Endothelial cell of umbilical vein (primary cell): ENCODE results near the gene CD47. TPM values are rescaled to one million over a fixed set of nuclear protein-coding genes. Genes with fewer than 3 reads are reported as not detected.

Experiments
- BruUV-seq: library from RNA; stranded (reverse); fragments of 400-500 nt; replicated peaks from 2 replicates; lab custom pipeline; 2021; lab: Mats Ljungman, UMichigan
- CTCF ChIA-PET: fragments of 300-600, 350-600 bp; sonication (Branson Sonifier 250); formaldehyde crosslinking; loops from one replicate; lab custom pipeline; 2021; ENCODE audit warnings: antibody characterized with exemption, inconsistent platforms; lab: Charles Lee
- POLR2A ChIA-PET: fragments of 300-600, 350-600 bp; sonication (Branson Sonifier 250); formaldehyde crosslinking; loops from one replicate; lab custom pipeline; 2021; ENCODE audit warnings: antibody characterized with exemption, inconsistent platforms; lab: Charles Lee
- DNase-seq: peaks from one replicate; pipeline ENCODE4 v3.0.0-alpha.2; 2011; ENCODE audit warnings: low read depth, low spot score
- FAIRE-seq: peaks from 2 replicates; lab custom pipeline; 2011; peaks lifted over from hg19 to GRCh38; lab: Jason Lieb, UNC
- H2AFZ ChIP-seq: 2 replicates; pipeline ENCODE4 v1.6.0; 2012; ENCODE audit warnings: low read depth, low read length, control low read depth, inconsistent platforms
- H3K27ac ChIP-seq: 2 replicates; pipeline ENCODE4 v1.5.1; 2011; ENCODE audit warnings: low read depth, mild to moderate bottlenecking, control low read depth, low read length, moderate library complexity; ENCODE audit not compliant: insufficient read depth
- H3K27me3 ChIP-seq, 2 experiments: 2 replicates each; pipeline versions ENCODE4 v1.6.0 to v1.6.1; 2011; ENCODE audit warnings: low read length in 2 of 2, mixed read lengths in 1 of 2; ENCODE audit not compliant: control insufficient read depth in 2 of 2, insufficient read depth in 2 of 2
- H3K36me3 ChIP-seq, 2 experiments: 2 replicates in 1 of 2; 3 replicates in 1 of 2; pipeline ENCODE4 v1.5.1; 2011; ENCODE audit warnings: low read length in 2 of 2, mild to moderate bottlenecking in 1 of 2, moderate library complexity in 1 of 2; ENCODE audit not compliant: control insufficient read depth in 2 of 2, insufficient read depth in 2 of 2; ENCODE audit errors: extremely low read depth in 1 of 2
- H3K4me1 ChIP-seq: 3 replicates; pipeline ENCODE4 v1.5.1; 2011; ENCODE audit warnings: mild to moderate bottlenecking, low read length; ENCODE audit not compliant: control insufficient read depth, insufficient read depth; ENCODE audit errors: extremely low read depth
- H3K4me2 ChIP-seq: 2 replicates; pipeline ENCODE4 v1.6.1; 2011; ENCODE audit warnings: low read length, control low read depth, mixed read lengths; ENCODE audit not compliant: insufficient read depth
- H3K4me3 ChIP-seq, 3 experiments: fragments of 200-600 bp in 1 of 3; sonication (generic), shearing (Covaris generic) in 1 of 3; replicated peaks in 1 of 3; 2 replicates each; pipeline ENCODE4 v1.5.1; 2011 to 2016; ENCODE audit warnings: control low read depth in 3 of 3, low read length in 3 of 3, mild to moderate bottlenecking in 2 of 3, inconsistent platforms in 1 of 3, low read depth in 1 of 3, moderate library complexity in 1 of 3; ENCODE audit not compliant: insufficient read depth in 1 of 3
- H3K79me2 ChIP-seq: 2 replicates; pipeline ENCODE4 v1.6.0; 2012; ENCODE audit warnings: low read length, inconsistent platforms; ENCODE audit not compliant: control insufficient read depth, insufficient read depth
- H3K9ac ChIP-seq: replicated peaks from 2 replicates; pipeline ENCODE3; 2011; ENCODE audit warnings: low read length, control low read depth; ENCODE audit not compliant: insufficient read depth; ENCODE audit errors: extremely low read depth
- H3K9me1 ChIP-seq: replicated peaks from 3 replicates; pipeline ENCODE4 v1.6.0; 2011; ENCODE audit warnings: mild to moderate bottlenecking, low read length; ENCODE audit not compliant: control insufficient read depth, insufficient read depth; ENCODE audit errors: extremely low read depth
- H3K9me3 ChIP-seq: replicated peaks from 2 replicates; pipeline ENCODE4 v1.5.1; 2012; ENCODE audit warnings: low read length, inconsistent platforms; ENCODE audit not compliant: control insufficient read depth, insufficient read depth
- H4K20me1 ChIP-seq: replicated peaks from 2 replicates; pipeline ENCODE3; 2011; ENCODE audit warnings: mild to moderate bottlenecking, low read length; ENCODE audit not compliant: control insufficient read depth, insufficient read depth; ENCODE audit errors: extremely low read depth
- EZH2 ChIP-seq: IDR thresholded peaks from 2 replicates; pipeline ENCODE4 v1.6.1; 2012; ENCODE audit warnings: borderline replicate concordance, low read depth, mild to moderate bottlenecking, moderate library complexity, low read length, inconsistent platforms; ENCODE audit not compliant: severe bottlenecking
- FOS ChIP-seq: IDR thresholded peaks from 2 replicates; pipeline ENCODE4 v1.6.1; 2011; ENCODE audit warnings: mild to moderate bottlenecking, low read length, moderate library complexity, borderline replicate concordance; ENCODE audit not compliant: insufficient read depth
- GATA2 ChIP-seq: IDR thresholded peaks from 2 replicates; pipeline ENCODE4 v1.7.0; 2011; ENCODE audit warnings: low read depth, mild to moderate bottlenecking, moderate library complexity, mixed read lengths, low read length; ENCODE audit not compliant: insufficient read length, insufficient read depth
- JUN ChIP-seq: IDR thresholded peaks from 2 replicates; pipeline ENCODE4 v1.6.1; 2011; ENCODE audit warnings: borderline replicate concordance, low read depth; ENCODE audit not compliant: insufficient read length, insufficient read depth
- MYC ChIP-seq: IDR thresholded peaks from one replicate; pipeline ENCODE4 v1.6.1; 2011; ENCODE audit warnings: mild to moderate bottlenecking, low read depth, low read length
- POLR2A ChIP-seq: IDR thresholded peaks from 2 replicates; pipeline ENCODE4 v1.6.1; 2012; ENCODE audit warnings: low read depth, mild to moderate bottlenecking, control low read depth, low read length
- POLR2AphosphoS5 ChIP-seq: IDR thresholded peaks from 2 replicates; pipeline ENCODE4 v1.6.1; 2012; ENCODE audit warnings: low read depth, mild to moderate bottlenecking, control low read depth, low read length, moderate library complexity; ENCODE audit not compliant: insufficient read depth
- dilution Hi-C: fragments of 300-500 bp; cut with MboI; formaldehyde crosslinking; loops from one replicate; pipeline ENCODE4 v1.15.0; 2019; ENCODE audit warnings: low sequenced_read_pairs; ENCODE audit not compliant: extremely low pct_ligation_motif_present
- intact Hi-C: fragments of 100-400 bp; cut with micrococcal nuclease; formaldehyde crosslinking; loops from one replicate; pipeline ENCODE4 v1.10.0; 2022
- polyA plus RNA-seq, 4 experiments: library from polyadenylated mRNA; depleted of rRNA in 3 of 4; stranded (reverse) in 3 of 4; unstranded in 1 of 4; fragments of >200 nt; gene quantifications; 2 replicates each; pipeline versions ENCODE4 v1.2.1 to v1.2.3, GENCODE V29; 2011 to 2012; ENCODE audit warnings: missing spikeins in 1 of 4
- total RNA-seq: library from RNA; stranded (reverse); gene quantifications from 2 replicates; pipeline ENCODE4 v1.2.3, GENCODE V29; 2021
- TF ChIP-seq, protein P1 (sequence below): IDR thresholded peaks from 2 replicates; pipeline ENCODE4 v1.6.1; 2011; ENCODE audit not compliant: insufficient read depth, insufficient read length
- TF ChIP-seq, protein P2 (sequence below), 2 donors: IDR thresholded peaks; 1 replicate in 1 of 2; 2 replicates in 1 of 2; pipeline ENCODE4 v1.5.1; 2011; ENCODE audit warnings: low read length in 2 of 2, mild to moderate bottlenecking in 2 of 2, moderate library complexity in 2 of 2, control low read depth in 1 of 2, inconsistent platforms in 1 of 2, low read depth in 1 of 2; ENCODE audit not compliant: insufficient read depth in 1 of 2; ENCODE audit errors: extremely low read depth in 1 of 2

Gene CD47
- total and polyA plus RNA-seq, 2 donors (not counting 3 experiments of a cell fraction or from before 2014, with no cell fraction given) = 29.3 to 32.2 TPM

DNA sequence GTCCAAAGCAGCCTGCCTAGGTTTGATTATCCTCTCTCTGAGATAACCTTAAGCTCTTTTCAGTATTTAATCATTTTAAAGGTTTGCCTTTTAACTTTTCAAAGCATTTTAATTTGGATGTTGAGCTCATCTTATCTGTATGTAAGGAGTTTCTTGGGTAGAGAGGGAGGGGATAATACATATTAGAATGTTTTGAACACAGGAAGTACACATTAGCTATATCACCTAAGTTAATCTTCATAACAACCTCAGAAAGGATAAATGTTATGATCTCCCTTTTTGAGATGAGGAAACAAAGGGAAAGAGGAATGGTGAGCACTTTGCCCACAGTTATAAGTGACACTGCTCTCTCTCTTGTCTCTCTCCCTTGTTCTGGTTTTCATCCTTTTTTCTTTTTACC, 2.2 kb upstream of the CD47 start:
- ChIA-PET CTCF (interaction anchor here (1.0 to 3.4 kb wide), 5 partner anchors 11 to 385 kb away, joined by 3 to 12 read pairs (median 10); no protein-coding TSS in a partner anchor), POLR2A (no interaction called here)
- no peaks in the 10 kb centered on the region for H3K9me3 ChIP-seq
- H3K4me1 ChIP-seq = peaks cover 10% of the 10 kb centered on the region
- dilution Hi-C loops (no loop called here), intact Hi-C loops (loop anchor here (5.0 kb wide), 1 partner anchor 384 kb away; no protein-coding TSS in a partner anchor)
- peaks cover 4 to 9% of the 10 kb centered on the region in 2 experiments for H3K27me3 ChIP-seq
- no TSS peak for BruUV-seq
- H3K79me2 ChIP-seq = peaks cover 15% of the 10 kb centered on the region
- TF ChIP-seq, protein P1, sequence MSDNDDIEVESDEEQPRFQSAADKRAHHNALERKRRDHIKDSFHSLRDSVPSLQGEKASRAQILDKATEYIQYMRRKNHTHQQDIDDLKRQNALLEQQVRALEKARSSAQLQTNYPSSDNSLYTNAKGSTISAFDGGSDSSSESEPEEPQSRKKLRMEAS = no peak
- TF ChIP-seq FOS (no peak), POLR2A (no peak), JUN (no peak), MYC (no peak), EZH2 (no peak), GATA2 (no peak), POLR2AphosphoS5 (no peak)
- TF ChIP-seq, protein P2, sequence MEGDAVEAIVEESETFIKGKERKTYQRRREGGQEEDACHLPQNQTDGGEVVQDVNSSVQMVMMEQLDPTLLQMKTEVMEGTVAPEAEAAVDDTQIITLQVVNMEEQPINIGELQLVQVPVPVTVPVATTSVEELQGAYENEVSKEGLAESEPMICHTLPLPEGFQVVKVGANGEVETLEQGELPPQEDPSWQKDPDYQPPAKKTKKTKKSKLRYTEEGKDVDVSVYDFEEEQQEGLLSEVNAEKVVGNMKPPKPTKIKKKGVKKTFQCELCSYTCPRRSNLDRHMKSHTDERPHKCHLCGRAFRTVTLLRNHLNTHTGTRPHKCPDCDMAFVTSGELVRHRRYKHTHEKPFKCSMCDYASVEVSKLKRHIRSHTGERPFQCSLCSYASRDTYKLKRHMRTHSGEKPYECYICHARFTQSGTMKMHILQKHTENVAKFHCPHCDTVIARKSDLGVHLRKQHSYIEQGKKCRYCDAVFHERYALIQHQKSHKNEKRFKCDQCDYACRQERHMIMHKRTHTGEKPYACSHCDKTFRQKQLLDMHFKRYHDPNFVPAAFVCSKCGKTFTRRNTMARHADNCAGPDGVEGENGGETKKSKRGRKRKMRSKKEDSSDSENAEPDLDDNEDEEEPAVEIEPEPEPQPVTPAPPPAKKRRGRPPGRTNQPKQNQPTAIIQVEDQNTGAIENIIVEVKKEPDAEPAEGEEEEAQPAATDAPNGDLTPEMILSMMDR (IDR thresholded peaks at IDR 0.05; ENCODE audit: extremely low read depth in 1 of 2, insufficient read depth in 1 of 2, low read depth in 1 of 2, low read length in 2 of 2) = no peak
- no peak overlapping the region for H3K27ac ChIP-seq
- H3K4me2 ChIP-seq = no peak overlapping the region
- H3K4me3 ChIP-seq = no peak overlapping the region
- H3K9me1 ChIP-seq = no peaks in the 10 kb centered on the region
- no peak overlapping the region for H2AFZ ChIP-seq
- H3K36me3 ChIP-seq = no peaks in the 10 kb centered on the region
- no peaks in the 10 kb centered on the region for H4K20me1 ChIP-seq
- FAIRE-seq (no peak), DNase-seq (no peak)
- no peak overlapping the region for H3K9ac ChIP-seq
